GM23338 (cell line): Measurements from ENCODE around the gene SYT12. TPM values are rescaled to one million over a fixed set of nuclear protein-coding genes. Genes with fewer than 3 reads are reported as not detected.

Source experiments
- ATAC-seq: fragments of 200-7000 bp; cut with Tn5 transposase; 3 replicates; pipeline ENCODE4 v1.9.1; 2020
- DNase-seq: peaks from one replicate; pipeline ENCODE4 v3.0.0-alpha.2; 2015; ENCODE audit warnings: low spot score
- H2AFZ ChIP-seq: fragments of 200-600 bp; sonication (generic); 2 replicates; pipeline ENCODE4 v1.8.0; 2016; ENCODE audit warnings: antibody characterized with exemption, mild to moderate bottlenecking, moderate library complexity
- H3F3A ChIP-seq: fragments of 200-600 bp; sonication (generic); replicated peaks from 2 replicates; pipeline ENCODE4 v1.8.0; 2017; ENCODE audit warnings: antibody characterized with exemption, mixed run types, low read depth
- H3K27ac ChIP-seq: fragments of 200-600 bp; sonication (generic); 2 replicates; pipeline ENCODE4 v1.6.1; 2016; ENCODE audit warnings: low read depth
- H3K27me3 ChIP-seq: fragments of 200-600 bp; sonication (generic); 2 replicates; pipeline ENCODE4 v1.8.0; 2016; ENCODE audit warnings: mild to moderate bottlenecking, mixed run types, moderate library complexity; ENCODE audit not compliant: insufficient read depth
- H3K36me3 ChIP-seq: fragments of 200-600 bp; sonication (generic); 2 replicates; pipeline ENCODE4 v1.8.0; 2016; ENCODE audit warnings: mild to moderate bottlenecking; ENCODE audit not compliant: insufficient read depth
- H3K4me1 ChIP-seq: fragments of 200-600 bp; sonication (generic); 2 replicates; pipeline ENCODE4 v1.8.0; 2016; ENCODE audit warnings: mild to moderate bottlenecking, moderate library complexity; ENCODE audit not compliant: insufficient read depth
- H3K4me2 ChIP-seq: fragments of 200-600 bp; sonication (generic); 2 replicates; pipeline ENCODE4 v1.7.1; 2017; ENCODE audit warnings: mixed run types
- H3K4me3 ChIP-seq: fragments of 200-600 bp; sonication (generic); 2 replicates; pipeline ENCODE4 v1.6.1; 2016; ENCODE audit warnings: mixed run types
- H3K79me2 ChIP-seq: fragments of 200-600 bp; sonication (generic); replicated peaks from 2 replicates; pipeline ENCODE4 v1.8.0; 2017; ENCODE audit warnings: mild to moderate bottlenecking; ENCODE audit not compliant: insufficient read depth
- H3K9me2 ChIP-seq: fragments of 200-600 bp; sonication (generic); 2 replicates; pipeline ENCODE4 v1.8.0; 2017; ENCODE audit not compliant: insufficient read depth
- H4K20me1 ChIP-seq: fragments of 200-600 bp; sonication (generic); replicated peaks from 2 replicates; pipeline ENCODE4 v1.8.0; 2017; ENCODE audit warnings: mild to moderate bottlenecking; ENCODE audit not compliant: insufficient read depth
- H3K27ac Mint-ChIP-seq: 2 replicates; pipeline ENCODE4 v1.8.0; 2020; ENCODE audit warnings: inconsistent platforms, mild to moderate bottlenecking, moderate library complexity, mixed read lengths
- H3K27me3 Mint-ChIP-seq: 3 replicates; pipeline ENCODE4 v1.8.0; 2022; ENCODE audit warnings: low read depth, mild to moderate bottlenecking, moderate library complexity, mixed read lengths, inconsistent platforms; ENCODE audit not compliant: insufficient read depth, poor library complexity
- H3K36me3 Mint-ChIP-seq: 3 replicates; pipeline ENCODE4 v1.8.0; 2021; ENCODE audit warnings: low read depth, mild to moderate bottlenecking, inconsistent platforms, moderate library complexity, mixed read lengths
- H3K4me1 Mint-ChIP-seq: 3 replicates; pipeline ENCODE4 v1.8.0; 2020; ENCODE audit warnings: mild to moderate bottlenecking, inconsistent platforms, mixed read lengths
- H3K4me3 Mint-ChIP-seq: 3 replicates; pipeline ENCODE4 v1.8.0; 2021; ENCODE audit warnings: moderate library complexity, mild to moderate bottlenecking, inconsistent platforms, mixed read lengths
- H3K9me3 Mint-ChIP-seq: 3 replicates; pipeline ENCODE4 v1.8.0; 2020; ENCODE audit warnings: moderate library complexity, mild to moderate bottlenecking, inconsistent platforms, mixed read lengths
- CREB1 ChIP-seq: fragments of 250-450 bp; sonication (Bioruptor Pico); IDR thresholded peaks from 2 replicates; pipeline ENCODE4 v1.5.0; 2020; ENCODE audit warnings: low read depth, mild to moderate bottlenecking, moderate library complexity
- EZH2 ChIP-seq: fragments of 200-600 bp; sonication (generic); IDR thresholded peaks from one replicate; pipeline ENCODE4 v1.8.0; 2017; ENCODE audit warnings: antibody characterized with exemption, mild to moderate bottlenecking, low read depth; ENCODE audit not compliant: unreplicated experiment
- EZH2phosphoT487 ChIP-seq: fragments of 200-600 bp; sonication (generic); IDR thresholded peaks from one replicate; pipeline ENCODE4 v1.8.1; 2018; ENCODE audit warnings: antibody characterized with exemption; ENCODE audit not compliant: unreplicated experiment
- NANOG ChIP-seq: IDR thresholded peaks from 2 replicates; pipeline ENCODE4 v1.6.1; 2016; ENCODE audit warnings: antibody characterized with exemption, borderline replicate concordance
- POLR2AphosphoS5 ChIP-seq: IDR thresholded peaks from 2 replicates; pipeline ENCODE4 v1.6.1; 2016; ENCODE audit warnings: antibody characterized with exemption, low read depth
- STAT1 ChIP-seq: IDR thresholded peaks from one replicate; pipeline ENCODE4 v1.6.1; 2016; ENCODE audit warnings: antibody characterized with exemption; ENCODE audit not compliant: unreplicated experiment
- ZNF114 ChIP-seq: fragments of 250-450 bp; sonication (Bioruptor Pico); IDR thresholded peaks from 2 replicates; pipeline ENCODE4 v1.5.0; 2020; ENCODE audit warnings: mild to moderate bottlenecking, moderate library complexity
- ZNF331 ChIP-seq: fragments of 250-450 bp; sonication (Bioruptor Pico); IDR thresholded peaks from 2 replicates; pipeline ENCODE4 v1.5.0; 2020; ENCODE audit warnings: low read depth, mild to moderate bottlenecking, moderate library complexity
- polyA plus RNA-seq: library from polyadenylated mRNA; unstranded; fragments of >200 nt; fragmentation: Nextera tagmentation; extraction: Ambion mirVana; gene quantifications from 2 replicates; pipeline ENCODE4 v1.2.1, GENCODE V29; 2016
- total RNA-seq: library from RNA; depleted of rRNA; stranded (reverse); fragments of >200 nt; shearing (Covaris generic); gene quantifications from 2 replicates; pipeline ENCODE4 v1.2.3, GENCODE V29; 2014
- TF ChIP-seq, protein P1 (sequence below), 2 experiments: fragments of 200-600 bp in 1 of 2; sonication (generic) in 1 of 2; conservative IDR thresholded peaks; 2 replicates each; pipeline versions ENCODE4 v1.5.1 to v1.6.1; 2016 to 2017; ENCODE audit warnings: antibody characterized with exemption in 2 of 2, low read depth in 2 of 2, mild to moderate bottlenecking in 2 of 2, moderate library complexity in 1 of 2
- TF ChIP-seq, protein P2 (sequence below): fragments of 250-450 bp; sonication (Bioruptor Pico); IDR thresholded peaks from 2 replicates; pipeline ENCODE4 v1.5.0; 2020; ENCODE audit warnings: mild to moderate bottlenecking, moderate library complexity
- TF ChIP-seq, protein P3 (sequence below): IDR thresholded peaks from one replicate; pipeline ENCODE4 v1.6.1; 2018; ENCODE audit warnings: antibody characterized with exemption; ENCODE audit not compliant: unreplicated experiment
- TF ChIP-seq, protein P4 (sequence below): IDR thresholded peaks from 2 replicates; pipeline ENCODE4 v1.6.1; 2016; ENCODE audit warnings: antibody characterized with exemption

SYT12 gene
- total and polyA plus RNA-seq, 2 experiments from 2014 or later = 0.92 to 2.5 TPM

- Histone ChIP-seq H3K27me3 (no peaks in the 10 kb centered on the region), H2AFZ (no peak overlapping the region), H3K36me3 (no peaks in the 10 kb centered on the region), H4K20me1 (no peaks in the 10 kb centered on the region), H3K9me2 (peaks cover 5% of the 10 kb centered on the region; the same call in 1 of the 2 replicates), H3K79me2 (no peaks in the 10 kb centered on the region), H3K4me3 (no peak overlapping the region), H3K27ac (no peak overlapping the region), H3K4me1 (peaks cover 11% of the 10 kb centered on the region; the same call in 1 of the 2 replicates), H3F3A (no peaks in the 10 kb centered on the region), H3K4me2 (no peak overlapping the region)
- Mint-ChIP-seq H3K27me3 (peaks cover 9% of the 10 kb centered on the region), H3K27ac (no peak overlapping the region), H3K36me3 (peaks cover 5% of the 10 kb centered on the region), H3K9me3 (peaks cover 11% of the 10 kb centered on the region), H3K4me3 (no peak overlapping the region), H3K4me1 (peaks cover 7% of the 10 kb centered on the region; the same call in 2 of the 3 replicates)
- TF ChIP-seq EZH2 (no peak), STAT1 (no peak), ZNF114 (CRISPR knock-in tag) (no peak), NANOG (no peak), ZNF331 (CRISPR knock-in tag) (no peak), CREB1 (CRISPR knock-in tag) (no peak), EZH2phosphoT487 (no peak), POLR2AphosphoS5 (no peak)
- TF ChIP-seq, protein P1, sequence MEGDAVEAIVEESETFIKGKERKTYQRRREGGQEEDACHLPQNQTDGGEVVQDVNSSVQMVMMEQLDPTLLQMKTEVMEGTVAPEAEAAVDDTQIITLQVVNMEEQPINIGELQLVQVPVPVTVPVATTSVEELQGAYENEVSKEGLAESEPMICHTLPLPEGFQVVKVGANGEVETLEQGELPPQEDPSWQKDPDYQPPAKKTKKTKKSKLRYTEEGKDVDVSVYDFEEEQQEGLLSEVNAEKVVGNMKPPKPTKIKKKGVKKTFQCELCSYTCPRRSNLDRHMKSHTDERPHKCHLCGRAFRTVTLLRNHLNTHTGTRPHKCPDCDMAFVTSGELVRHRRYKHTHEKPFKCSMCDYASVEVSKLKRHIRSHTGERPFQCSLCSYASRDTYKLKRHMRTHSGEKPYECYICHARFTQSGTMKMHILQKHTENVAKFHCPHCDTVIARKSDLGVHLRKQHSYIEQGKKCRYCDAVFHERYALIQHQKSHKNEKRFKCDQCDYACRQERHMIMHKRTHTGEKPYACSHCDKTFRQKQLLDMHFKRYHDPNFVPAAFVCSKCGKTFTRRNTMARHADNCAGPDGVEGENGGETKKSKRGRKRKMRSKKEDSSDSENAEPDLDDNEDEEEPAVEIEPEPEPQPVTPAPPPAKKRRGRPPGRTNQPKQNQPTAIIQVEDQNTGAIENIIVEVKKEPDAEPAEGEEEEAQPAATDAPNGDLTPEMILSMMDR (conservative IDR thresholded peaks at IDR 0.05; ENCODE audit: low read depth in 2 of 2) = no peak
- TF ChIP-seq, protein P2, sequence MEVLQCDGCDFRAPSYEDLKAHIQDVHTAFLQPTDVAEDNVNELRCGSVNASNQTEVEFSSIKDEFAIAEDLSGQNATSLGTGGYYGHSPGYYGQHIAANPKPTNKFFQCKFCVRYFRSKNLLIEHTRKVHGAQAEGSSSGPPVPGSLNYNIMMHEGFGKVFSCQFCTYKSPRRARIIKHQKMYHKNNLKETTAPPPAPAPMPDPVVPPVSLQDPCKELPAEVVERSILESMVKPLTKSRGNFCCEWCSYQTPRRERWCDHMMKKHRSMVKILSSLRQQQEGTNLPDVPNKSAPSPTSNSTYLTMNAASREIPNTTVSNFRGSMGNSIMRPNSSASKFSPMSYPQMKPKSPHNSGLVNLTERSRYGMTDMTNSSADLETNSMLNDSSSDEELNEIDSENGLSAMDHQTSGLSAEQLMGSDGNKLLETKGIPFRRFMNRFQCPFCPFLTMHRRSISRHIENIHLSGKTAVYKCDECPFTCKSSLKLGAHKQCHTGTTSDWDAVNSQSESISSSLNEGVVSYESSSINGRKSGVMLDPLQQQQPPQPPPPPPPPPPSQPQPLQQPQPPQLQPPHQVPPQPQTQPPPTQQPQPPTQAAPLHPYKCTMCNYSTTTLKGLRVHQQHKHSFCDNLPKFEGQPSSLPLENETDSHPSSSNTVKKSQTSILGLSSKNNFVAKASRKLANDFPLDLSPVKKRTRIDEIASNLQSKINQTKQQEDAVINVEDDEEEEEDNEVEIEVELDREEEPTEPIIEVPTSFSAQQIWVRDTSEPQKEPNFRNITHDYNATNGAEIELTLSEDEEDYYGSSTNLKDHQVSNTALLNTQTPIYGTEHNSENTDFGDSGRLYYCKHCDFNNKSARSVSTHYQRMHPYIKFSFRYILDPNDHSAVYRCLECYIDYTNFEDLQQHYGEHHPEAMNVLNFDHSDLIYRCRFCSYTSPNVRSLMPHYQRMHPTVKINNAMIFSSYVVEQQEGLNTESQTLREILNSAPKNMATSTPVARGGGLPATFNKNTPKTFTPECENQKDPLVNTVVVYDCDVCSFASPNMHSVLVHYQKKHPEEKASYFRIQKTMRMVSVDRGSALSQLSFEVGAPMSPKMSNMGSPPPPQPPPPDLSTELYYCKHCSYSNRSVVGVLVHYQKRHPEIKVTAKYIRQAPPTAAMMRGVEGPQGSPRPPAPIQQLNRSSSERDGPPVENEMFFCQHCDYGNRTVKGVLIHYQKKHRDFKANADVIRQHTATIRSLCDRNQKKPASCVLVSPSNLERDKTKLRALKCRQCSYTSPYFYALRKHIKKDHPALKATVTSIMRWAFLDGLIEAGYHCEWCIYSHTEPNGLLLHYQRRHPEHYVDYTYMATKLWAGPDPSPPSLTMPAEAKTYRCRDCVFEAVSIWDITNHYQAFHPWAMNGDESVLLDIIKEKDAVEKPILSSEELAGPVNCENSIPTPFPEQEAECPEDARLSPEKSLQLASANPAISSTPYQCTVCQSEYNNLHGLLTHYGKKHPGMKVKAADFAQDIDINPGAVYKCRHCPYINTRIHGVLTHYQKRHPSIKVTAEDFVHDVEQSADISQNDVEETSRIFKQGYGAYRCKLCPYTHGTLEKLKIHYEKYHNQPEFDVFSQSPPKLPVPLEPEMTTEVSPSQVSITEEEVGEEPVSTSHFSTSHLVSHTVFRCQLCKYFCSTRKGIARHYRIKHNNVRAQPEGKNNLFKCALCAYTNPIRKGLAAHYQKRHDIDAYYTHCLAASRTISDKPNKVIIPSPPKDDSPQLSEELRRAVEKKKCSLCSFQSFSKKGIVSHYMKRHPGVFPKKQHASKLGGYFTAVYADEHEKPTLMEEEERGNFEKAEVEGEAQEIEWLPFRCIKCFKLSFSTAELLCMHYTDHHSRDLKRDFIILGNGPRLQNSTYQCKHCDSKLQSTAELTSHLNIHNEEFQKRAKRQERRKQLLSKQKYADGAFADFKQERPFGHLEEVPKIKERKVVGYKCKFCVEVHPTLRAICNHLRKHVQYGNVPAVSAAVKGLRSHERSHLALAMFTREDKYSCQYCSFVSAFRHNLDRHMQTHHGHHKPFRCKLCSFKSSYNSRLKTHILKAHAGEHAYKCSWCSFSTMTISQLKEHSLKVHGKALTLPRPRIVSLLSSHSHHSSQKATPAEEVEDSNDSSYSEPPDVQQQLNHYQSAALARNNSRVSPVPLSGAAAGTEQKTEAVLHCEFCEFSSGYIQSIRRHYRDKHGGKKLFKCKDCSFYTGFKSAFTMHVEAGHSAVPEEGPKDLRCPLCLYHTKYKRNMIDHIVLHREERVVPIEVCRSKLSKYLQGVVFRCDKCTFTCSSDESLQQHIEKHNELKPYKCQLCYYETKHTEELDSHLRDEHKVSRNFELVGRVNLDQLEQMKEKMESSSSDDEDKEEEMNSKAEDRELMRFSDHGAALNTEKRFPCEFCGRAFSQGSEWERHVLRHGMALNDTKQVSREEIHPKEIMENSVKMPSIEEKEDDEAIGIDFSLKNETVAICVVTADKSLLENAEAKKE (CRISPR knock-in tag) = no peak
- TF ChIP-seq, protein P3, sequence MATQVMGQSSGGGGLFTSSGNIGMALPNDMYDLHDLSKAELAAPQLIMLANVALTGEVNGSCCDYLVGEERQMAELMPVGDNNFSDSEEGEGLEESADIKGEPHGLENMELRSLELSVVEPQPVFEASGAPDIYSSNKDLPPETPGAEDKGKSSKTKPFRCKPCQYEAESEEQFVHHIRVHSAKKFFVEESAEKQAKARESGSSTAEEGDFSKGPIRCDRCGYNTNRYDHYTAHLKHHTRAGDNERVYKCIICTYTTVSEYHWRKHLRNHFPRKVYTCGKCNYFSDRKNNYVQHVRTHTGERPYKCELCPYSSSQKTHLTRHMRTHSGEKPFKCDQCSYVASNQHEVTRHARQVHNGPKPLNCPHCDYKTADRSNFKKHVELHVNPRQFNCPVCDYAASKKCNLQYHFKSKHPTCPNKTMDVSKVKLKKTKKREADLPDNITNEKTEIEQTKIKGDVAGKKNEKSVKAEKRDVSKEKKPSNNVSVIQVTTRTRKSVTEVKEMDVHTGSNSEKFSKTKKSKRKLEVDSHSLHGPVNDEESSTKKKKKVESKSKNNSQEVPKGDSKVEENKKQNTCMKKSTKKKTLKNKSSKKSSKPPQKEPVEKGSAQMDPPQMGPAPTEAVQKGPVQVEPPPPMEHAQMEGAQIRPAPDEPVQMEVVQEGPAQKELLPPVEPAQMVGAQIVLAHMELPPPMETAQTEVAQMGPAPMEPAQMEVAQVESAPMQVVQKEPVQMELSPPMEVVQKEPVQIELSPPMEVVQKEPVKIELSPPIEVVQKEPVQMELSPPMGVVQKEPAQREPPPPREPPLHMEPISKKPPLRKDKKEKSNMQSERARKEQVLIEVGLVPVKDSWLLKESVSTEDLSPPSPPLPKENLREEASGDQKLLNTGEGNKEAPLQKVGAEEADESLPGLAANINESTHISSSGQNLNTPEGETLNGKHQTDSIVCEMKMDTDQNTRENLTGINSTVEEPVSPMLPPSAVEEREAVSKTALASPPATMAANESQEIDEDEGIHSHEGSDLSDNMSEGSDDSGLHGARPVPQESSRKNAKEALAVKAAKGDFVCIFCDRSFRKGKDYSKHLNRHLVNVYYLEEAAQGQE = no peak
- TF ChIP-seq, protein P4, sequence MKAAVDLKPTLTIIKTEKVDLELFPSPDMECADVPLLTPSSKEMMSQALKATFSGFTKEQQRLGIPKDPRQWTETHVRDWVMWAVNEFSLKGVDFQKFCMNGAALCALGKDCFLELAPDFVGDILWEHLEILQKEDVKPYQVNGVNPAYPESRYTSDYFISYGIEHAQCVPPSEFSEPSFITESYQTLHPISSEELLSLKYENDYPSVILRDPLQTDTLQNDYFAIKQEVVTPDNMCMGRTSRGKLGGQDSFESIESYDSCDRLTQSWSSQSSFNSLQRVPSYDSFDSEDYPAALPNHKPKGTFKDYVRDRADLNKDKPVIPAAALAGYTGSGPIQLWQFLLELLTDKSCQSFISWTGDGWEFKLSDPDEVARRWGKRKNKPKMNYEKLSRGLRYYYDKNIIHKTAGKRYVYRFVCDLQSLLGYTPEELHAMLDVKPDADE = no peak
- ATAC-seq = no peak
- no peak for DNase-seq
These were observed 44.7 kb upstream of the SYT12 start for GRCh38 chr11:66978229-66978628.
